ENCODE data around the gene SYT12.
"Not testable (repeated sequence)": the region's sequence is repeated elsewhere in the genome, so short reads cannot be mapped to it uniquely, and the experiment has no call there.

Gene SYT12

GRCh38 chr11:66987158-66987620 lies 35.7 kb upstream of the SYT12 start:
- peaks cover 4% of the 10 kb centered on the region for H3K27me3 Mint-ChIP-seq
- no peak overlapping the region for H3K27ac Mint-ChIP-seq
- H3K4me3 Mint-ChIP-seq, result no peak overlapping the region
- H3K9me3 Mint-ChIP-seq, result no peaks in the 10 kb centered on the region
- H3K4me1 Mint-ChIP-seq, result peaks cover 2% of the 10 kb centered on the region
- no peaks in the 10 kb centered on the region for H3K36me3 Mint-ChIP-seq

- Mint-ChIP-seq H3K9me3 (no peaks in the 10 kb centered on the region), H3K4me1 (no peaks in the 10 kb centered on the region), H3K36me3 (no peaks in the 10 kb centered on the region), H3K27me3 (peaks cover 4% of the 10 kb centered on the region), H3K27ac (no peak overlapping the region), H3K4me3 (no peak overlapping the region)
Observed at GRCh38 chr11:66987924-66988637, 34.9 kb upstream of the SYT12 start.

- not testable (repeated sequence) for H3K36me3 Mint-ChIP-seq, H3K4me3 Mint-ChIP-seq, H3K27ac Mint-ChIP-seq, H3K27me3 Mint-ChIP-seq, H3K4me1 Mint-ChIP-seq, H3K9me3 Mint-ChIP-seq
Observed at GRCh38 chr11:66988741-66989140, 34.2 kb upstream of the SYT12 start.

DNA sequence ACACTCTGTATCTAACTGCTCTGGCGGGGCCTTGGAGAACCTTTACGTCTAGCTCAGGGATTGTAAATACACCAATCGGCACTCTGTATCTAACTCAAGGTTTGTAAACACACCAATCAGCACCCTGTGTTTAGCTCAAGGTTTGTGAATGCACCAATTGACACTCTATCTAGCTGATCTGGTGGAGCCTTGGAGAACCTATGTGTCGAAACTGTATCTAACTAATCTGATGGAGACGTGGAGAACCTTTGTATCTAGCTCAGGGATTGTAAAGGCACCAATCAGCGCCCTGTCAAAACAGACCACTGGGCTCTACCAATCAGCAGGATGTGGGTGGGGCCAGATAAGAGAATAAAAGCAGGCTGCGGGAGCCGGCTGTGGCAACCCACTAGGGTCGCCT lies 33.6 kb upstream of the SYT12 start:
- H3K27ac Mint-ChIP-seq, H3K9me3 Mint-ChIP-seq, H3K4me1 Mint-ChIP-seq, H3K4me3 Mint-ChIP-seq, H3K36me3 Mint-ChIP-seq, H3K27me3 Mint-ChIP-seq: not testable (repeated sequence)

DNA sequence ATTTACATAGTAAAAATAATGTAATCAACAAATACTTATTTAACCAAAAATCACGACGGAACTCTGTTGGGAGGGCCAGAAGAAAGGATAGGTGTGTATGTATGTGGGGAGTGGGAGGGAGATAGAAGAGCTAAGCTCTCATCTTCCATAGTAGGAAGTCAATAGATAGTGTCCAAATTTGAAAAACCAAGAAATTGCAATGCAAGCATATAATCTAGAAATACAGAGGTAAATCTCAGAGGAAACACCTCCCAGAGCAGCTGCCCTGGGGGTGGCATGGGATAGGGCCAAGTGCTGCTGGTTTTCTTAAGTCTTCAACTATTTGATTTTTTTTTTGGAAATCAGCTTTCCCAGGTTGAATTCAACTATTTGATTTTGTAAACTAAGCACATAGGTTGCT lies 30.9 kb upstream of the SYT12 start:
- Mint-ChIP-seq H3K27me3 (peaks cover 5% of the 10 kb centered on the region), H3K4me3 (no peak overlapping the region), H3K27ac (no peak overlapping the region), H3K9me3 (no peaks in the 10 kb centered on the region), H3K4me1 (no peaks in the 10 kb centered on the region), H3K36me3 (no peaks in the 10 kb centered on the region)

DNA sequence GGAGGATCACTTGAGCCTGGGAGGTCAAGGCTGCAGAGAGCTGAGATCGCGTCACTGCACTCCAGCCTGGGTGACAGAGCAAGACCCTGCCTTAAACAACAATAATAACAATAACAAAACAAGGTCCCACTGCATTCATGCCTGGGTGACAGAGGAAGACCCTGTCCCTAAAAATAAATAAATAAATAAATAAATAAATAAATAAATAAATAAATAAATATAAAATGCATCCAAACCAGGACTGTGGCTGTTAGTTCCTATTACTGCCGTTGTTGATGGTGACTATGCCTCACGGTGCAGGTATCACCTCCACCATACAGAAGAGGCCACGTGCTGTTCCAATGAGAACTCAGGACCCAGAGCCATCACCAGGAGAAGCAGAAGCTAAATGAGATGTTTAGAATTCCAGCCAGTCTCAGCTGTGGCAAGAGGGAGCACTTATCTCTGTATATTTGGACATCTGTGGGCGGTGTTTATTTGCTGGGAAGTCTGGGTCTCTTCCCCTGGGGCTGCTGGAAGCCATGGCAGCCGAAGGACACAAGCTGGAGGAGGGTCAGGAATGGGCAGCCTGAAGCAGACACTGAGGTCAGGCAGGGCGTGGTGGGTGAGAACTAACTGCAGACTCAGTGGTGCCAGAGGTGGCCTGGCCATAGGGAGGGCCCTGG lies 26.2 kb upstream of the SYT12 start:
- H3K4me3 Mint-ChIP-seq, result no peak overlapping the region
- H3K9me3 Mint-ChIP-seq, result no peaks in the 10 kb centered on the region
- H3K4me1 Mint-ChIP-seq, result no peaks in the 10 kb centered on the region
- no peaks in the 10 kb centered on the region for H3K36me3 Mint-ChIP-seq
- no peak overlapping the region for H3K27ac Mint-ChIP-seq
- H3K27me3 Mint-ChIP-seq, result peaks cover 1% of the 10 kb centered on the region

- Mint-ChIP-seq H3K36me3 (no peaks in the 10 kb centered on the region), H3K27me3 (no peaks in the 10 kb centered on the region), H3K27ac (no peak overlapping the region), H3K9me3 (no peaks in the 10 kb centered on the region), H3K4me1 (no peaks in the 10 kb centered on the region), H3K4me3 (no peak overlapping the region)
Observed at GRCh38 chr11:66999555-66999954, 23.4 kb upstream of the SYT12 start.

- Mint-ChIP-seq H3K4me1 (no peaks in the 10 kb centered on the region), H3K9me3 (no peaks in the 10 kb centered on the region), H3K27ac (no peak overlapping the region), H3K36me3 (no peaks in the 10 kb centered on the region), H3K4me3 (no peak overlapping the region), H3K27me3 (no peaks in the 10 kb centered on the region)
Observed at GRCh38 chr11:67001332-67001731, 21.6 kb upstream of the SYT12 start.

- peaks cover 5% of the 10 kb centered on the region for H3K4me1 Mint-ChIP-seq
- H3K4me3 Mint-ChIP-seq, result no peak overlapping the region
- no peak overlapping the region for H3K27ac Mint-ChIP-seq
- H3K36me3 Mint-ChIP-seq, result no peaks in the 10 kb centered on the region
- no peaks in the 10 kb centered on the region for H3K27me3 Mint-ChIP-seq
- H3K9me3 Mint-ChIP-seq, result no peaks in the 10 kb centered on the region
Observed at GRCh38 chr11:67002297-67002913, 20.5 kb upstream of the SYT12 start.

GRCh38 chr11:67002921-67003411 lies 20.0 kb upstream of the SYT12 start:
- H3K4me1 Mint-ChIP-seq, result peaks cover 5% of the 10 kb centered on the region
- H3K4me3 Mint-ChIP-seq, result no peak overlapping the region
- H3K27ac Mint-ChIP-seq, result no peak overlapping the region
- H3K36me3 Mint-ChIP-seq, result no peaks in the 10 kb centered on the region
- no peaks in the 10 kb centered on the region for H3K9me3 Mint-ChIP-seq
- no peaks in the 10 kb centered on the region for H3K27me3 Mint-ChIP-seq

- not testable (repeated sequence) for H3K4me1 Mint-ChIP-seq, H3K4me3 Mint-ChIP-seq, H3K36me3 Mint-ChIP-seq, H3K27me3 Mint-ChIP-seq, H3K27ac Mint-ChIP-seq, H3K9me3 Mint-ChIP-seq
Observed at GRCh38 chr11:67005200-67005599, 17.7 kb upstream of the SYT12 start.

DNA sequence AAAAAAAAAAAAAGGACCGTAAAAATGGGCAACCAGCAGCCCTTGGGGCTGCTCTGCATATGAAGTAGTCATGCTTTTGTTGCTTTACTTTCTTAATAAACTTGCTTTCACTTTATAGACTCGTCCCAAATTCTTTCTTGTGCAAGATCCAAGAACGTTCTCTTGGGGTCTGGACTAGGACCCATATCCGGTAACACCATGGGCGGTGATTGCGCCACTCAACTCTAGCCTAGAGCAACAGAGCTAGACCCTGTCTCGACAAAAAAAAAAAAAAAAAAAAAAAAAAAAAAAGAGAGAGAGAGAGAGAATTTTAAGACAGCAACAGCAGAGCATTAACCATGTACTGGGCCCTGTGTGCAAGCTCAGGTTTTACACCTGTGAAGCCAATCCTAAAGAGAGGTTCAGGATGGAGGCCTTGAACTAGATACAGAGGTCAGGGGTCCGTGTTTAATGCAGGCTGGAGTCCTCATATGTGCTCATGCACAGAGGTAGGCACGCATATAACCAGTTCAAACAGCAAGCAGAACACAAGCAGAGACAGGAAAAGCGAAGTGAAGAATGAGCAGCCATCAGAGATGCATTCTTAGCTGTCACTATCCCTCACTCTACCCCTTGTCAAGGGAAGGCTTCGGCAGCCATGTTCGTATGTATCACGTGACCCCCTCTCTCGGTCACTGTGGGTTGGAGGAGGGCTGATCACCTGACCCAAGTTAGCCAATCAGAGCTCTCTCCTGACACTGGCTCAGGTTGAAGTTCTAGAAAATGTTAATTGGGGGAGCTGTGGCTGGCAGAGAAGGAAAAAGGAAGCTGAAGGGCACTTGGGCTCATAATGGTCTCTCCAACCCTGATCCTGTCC lies 16.7 kb upstream of the SYT12 start:
- Mint-ChIP-seq H3K36me3 (no peaks in the 10 kb centered on the region), H3K27me3 (no peaks in the 10 kb centered on the region), H3K4me1 (peaks cover 5% of the 10 kb centered on the region), H3K9me3 (no peaks in the 10 kb centered on the region), H3K27ac (no peak overlapping the region), H3K4me3 (no peak overlapping the region)

GRCh38 chr11:67007126-67007525 lies 15.8 kb upstream of the SYT12 start:
- Mint-ChIP-seq H3K9me3 (no peaks in the 10 kb centered on the region), H3K4me3 (no peak overlapping the region), H3K27me3 (no peaks in the 10 kb centered on the region), H3K36me3 (no peaks in the 10 kb centered on the region), H3K4me1 (peaks cover 5% of the 10 kb centered on the region), H3K27ac (no peak overlapping the region)

DNA sequence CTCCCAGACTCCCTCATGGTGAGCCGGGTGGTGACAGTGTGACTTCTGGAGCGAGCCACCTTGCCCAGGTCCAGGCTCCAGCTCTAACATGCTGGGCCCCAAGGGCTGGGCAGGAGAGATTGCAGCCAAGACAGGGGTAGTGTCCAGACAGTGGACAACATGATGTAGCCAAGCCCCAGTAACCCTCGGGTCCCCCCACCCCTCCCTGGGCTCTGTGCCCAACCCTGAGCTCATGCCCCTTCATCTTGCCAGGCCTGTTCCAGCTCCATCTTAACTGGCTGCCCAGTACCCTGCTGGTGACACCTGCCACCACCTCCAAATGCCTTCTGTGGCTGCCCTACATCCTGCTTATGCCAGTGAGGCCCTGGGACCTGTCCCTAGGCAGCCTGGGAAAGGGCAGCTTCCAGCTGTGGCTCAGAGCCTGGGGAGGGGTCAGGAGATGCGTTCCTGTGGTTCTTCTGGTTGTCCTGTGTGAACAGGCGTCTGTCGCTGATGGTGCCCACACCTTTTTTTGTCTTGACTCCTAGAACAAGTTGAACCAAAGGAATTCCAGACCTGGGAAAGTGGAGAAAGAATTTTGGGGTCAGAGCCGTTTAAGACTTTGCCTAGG lies 12.5 kb upstream of the SYT12 start:
- H3K4me1 Mint-ChIP-seq, result peaks cover 5% of the 10 kb centered on the region
- no peaks in the 10 kb centered on the region for H3K9me3 Mint-ChIP-seq
- no peaks in the 10 kb centered on the region for H3K27me3 Mint-ChIP-seq
- no peak overlapping the region for H3K4me3 Mint-ChIP-seq
- no peaks in the 10 kb centered on the region for H3K36me3 Mint-ChIP-seq
- no peak overlapping the region for H3K27ac Mint-ChIP-seq

GRCh38 chr11:67013511-67014045 lies 9.4 kb upstream of the SYT12 start:
- Mint-ChIP-seq H3K9me3 (no peaks in the 10 kb centered on the region), H3K27ac (no peak overlapping the region), H3K4me1 (no peaks in the 10 kb centered on the region), H3K4me3 (no peak overlapping the region), H3K36me3 (no peaks in the 10 kb centered on the region), H3K27me3 (no peaks in the 10 kb centered on the region)
